Endothelial cell of umbilical vein (primary cell): ENCODE results near the gene CRYBB2. TPM values are rescaled to one million over a fixed set of nuclear protein-coding genes. Genes with fewer than 3 reads are reported as not detected.

Experiments
- BruUV-seq: library from RNA; stranded (reverse); fragments of 400-500 nt; replicated peaks from 2 replicates; lab custom pipeline; 2021; lab: Mats Ljungman, UMichigan
- CTCF ChIA-PET: fragments of 300-600, 350-600 bp; sonication (Branson Sonifier 250); formaldehyde crosslinking; loops from one replicate; lab custom pipeline; 2021; ENCODE audit warnings: antibody characterized with exemption, inconsistent platforms; lab: Charles Lee
- POLR2A ChIA-PET: fragments of 300-600, 350-600 bp; sonication (Branson Sonifier 250); formaldehyde crosslinking; loops from one replicate; lab custom pipeline; 2021; ENCODE audit warnings: antibody characterized with exemption, inconsistent platforms; lab: Charles Lee
- DNase-seq: peaks from one replicate; pipeline ENCODE4 v3.0.0-alpha.2; 2011; ENCODE audit warnings: low read depth, low spot score
- FAIRE-seq: peaks from 2 replicates; lab custom pipeline; 2011; peaks lifted over from hg19 to GRCh38; lab: Jason Lieb, UNC
- H2AFZ ChIP-seq: 2 replicates; pipeline ENCODE4 v1.6.0; 2012; ENCODE audit warnings: low read depth, low read length, control low read depth, inconsistent platforms
- H3K27ac ChIP-seq: 2 replicates; pipeline ENCODE4 v1.5.1; 2011; ENCODE audit warnings: low read depth, mild to moderate bottlenecking, control low read depth, low read length, moderate library complexity; ENCODE audit not compliant: insufficient read depth
- H3K27me3 ChIP-seq, 2 experiments: 2 replicates each; pipeline versions ENCODE4 v1.6.0 to v1.6.1; 2011; ENCODE audit warnings: low read length in 2 of 2, mixed read lengths in 1 of 2; ENCODE audit not compliant: control insufficient read depth in 2 of 2, insufficient read depth in 2 of 2
- H3K36me3 ChIP-seq, 2 experiments: 2 replicates in 1 of 2; 3 replicates in 1 of 2; pipeline ENCODE4 v1.5.1; 2011; ENCODE audit warnings: low read length in 2 of 2, mild to moderate bottlenecking in 1 of 2, moderate library complexity in 1 of 2; ENCODE audit not compliant: control insufficient read depth in 2 of 2, insufficient read depth in 2 of 2; ENCODE audit errors: extremely low read depth in 1 of 2
- H3K4me1 ChIP-seq: 3 replicates; pipeline ENCODE4 v1.5.1; 2011; ENCODE audit warnings: mild to moderate bottlenecking, low read length; ENCODE audit not compliant: control insufficient read depth, insufficient read depth; ENCODE audit errors: extremely low read depth
- H3K4me2 ChIP-seq: 2 replicates; pipeline ENCODE4 v1.6.1; 2011; ENCODE audit warnings: low read length, control low read depth, mixed read lengths; ENCODE audit not compliant: insufficient read depth
- H3K4me3 ChIP-seq, 3 experiments: fragments of 200-600 bp in 1 of 3; sonication (generic), shearing (Covaris generic) in 1 of 3; replicated peaks in 1 of 3; 2 replicates each; pipeline ENCODE4 v1.5.1; 2011 to 2016; ENCODE audit warnings: control low read depth in 3 of 3, low read length in 3 of 3, mild to moderate bottlenecking in 2 of 3, inconsistent platforms in 1 of 3, low read depth in 1 of 3, moderate library complexity in 1 of 3; ENCODE audit not compliant: insufficient read depth in 1 of 3
- H3K79me2 ChIP-seq: 2 replicates; pipeline ENCODE4 v1.6.0; 2012; ENCODE audit warnings: low read length, inconsistent platforms; ENCODE audit not compliant: control insufficient read depth, insufficient read depth
- H3K9ac ChIP-seq: replicated peaks from 2 replicates; pipeline ENCODE3; 2011; ENCODE audit warnings: low read length, control low read depth; ENCODE audit not compliant: insufficient read depth; ENCODE audit errors: extremely low read depth
- H3K9me1 ChIP-seq: replicated peaks from 3 replicates; pipeline ENCODE4 v1.6.0; 2011; ENCODE audit warnings: mild to moderate bottlenecking, low read length; ENCODE audit not compliant: control insufficient read depth, insufficient read depth; ENCODE audit errors: extremely low read depth
- H3K9me3 ChIP-seq: replicated peaks from 2 replicates; pipeline ENCODE4 v1.5.1; 2012; ENCODE audit warnings: low read length, inconsistent platforms; ENCODE audit not compliant: control insufficient read depth, insufficient read depth
- H4K20me1 ChIP-seq: replicated peaks from 2 replicates; pipeline ENCODE3; 2011; ENCODE audit warnings: mild to moderate bottlenecking, low read length; ENCODE audit not compliant: control insufficient read depth, insufficient read depth; ENCODE audit errors: extremely low read depth
- EZH2 ChIP-seq: IDR thresholded peaks from 2 replicates; pipeline ENCODE4 v1.6.1; 2012; ENCODE audit warnings: borderline replicate concordance, low read depth, mild to moderate bottlenecking, moderate library complexity, low read length, inconsistent platforms; ENCODE audit not compliant: severe bottlenecking
- dilution Hi-C: fragments of 300-500 bp; cut with MboI; formaldehyde crosslinking; loops from one replicate; pipeline ENCODE4 v1.15.0; 2019; ENCODE audit warnings: low sequenced_read_pairs; ENCODE audit not compliant: extremely low pct_ligation_motif_present
- intact Hi-C: fragments of 100-400 bp; cut with micrococcal nuclease; formaldehyde crosslinking; loops from one replicate; pipeline ENCODE4 v1.10.0; 2022
- polyA plus RNA-seq, 4 experiments: library from polyadenylated mRNA; depleted of rRNA in 3 of 4; stranded (reverse) in 3 of 4; unstranded in 1 of 4; fragments of >200 nt; gene quantifications; 2 replicates each; pipeline versions ENCODE4 v1.2.1 to v1.2.3, GENCODE V29; 2011 to 2012; ENCODE audit warnings: missing spikeins in 1 of 4
- total RNA-seq: library from RNA; stranded (reverse); gene quantifications from 2 replicates; pipeline ENCODE4 v1.2.3, GENCODE V29; 2021
- TF ChIP-seq, protein P1 (sequence below), 2 donors: IDR thresholded peaks; 1 replicate in 1 of 2; 2 replicates in 1 of 2; pipeline ENCODE4 v1.5.1; 2011; ENCODE audit warnings: low read length in 2 of 2, mild to moderate bottlenecking in 2 of 2, moderate library complexity in 2 of 2, control low read depth in 1 of 2, inconsistent platforms in 1 of 2, low read depth in 1 of 2; ENCODE audit not compliant: insufficient read depth in 1 of 2; ENCODE audit errors: extremely low read depth in 1 of 2

The CRYBB2 gene
- total and polyA plus RNA-seq, 2 donors (not counting 3 experiments of a cell fraction or from before 2014, with no cell fraction given), result 0.36 to 1.4 TPM

DNA sequence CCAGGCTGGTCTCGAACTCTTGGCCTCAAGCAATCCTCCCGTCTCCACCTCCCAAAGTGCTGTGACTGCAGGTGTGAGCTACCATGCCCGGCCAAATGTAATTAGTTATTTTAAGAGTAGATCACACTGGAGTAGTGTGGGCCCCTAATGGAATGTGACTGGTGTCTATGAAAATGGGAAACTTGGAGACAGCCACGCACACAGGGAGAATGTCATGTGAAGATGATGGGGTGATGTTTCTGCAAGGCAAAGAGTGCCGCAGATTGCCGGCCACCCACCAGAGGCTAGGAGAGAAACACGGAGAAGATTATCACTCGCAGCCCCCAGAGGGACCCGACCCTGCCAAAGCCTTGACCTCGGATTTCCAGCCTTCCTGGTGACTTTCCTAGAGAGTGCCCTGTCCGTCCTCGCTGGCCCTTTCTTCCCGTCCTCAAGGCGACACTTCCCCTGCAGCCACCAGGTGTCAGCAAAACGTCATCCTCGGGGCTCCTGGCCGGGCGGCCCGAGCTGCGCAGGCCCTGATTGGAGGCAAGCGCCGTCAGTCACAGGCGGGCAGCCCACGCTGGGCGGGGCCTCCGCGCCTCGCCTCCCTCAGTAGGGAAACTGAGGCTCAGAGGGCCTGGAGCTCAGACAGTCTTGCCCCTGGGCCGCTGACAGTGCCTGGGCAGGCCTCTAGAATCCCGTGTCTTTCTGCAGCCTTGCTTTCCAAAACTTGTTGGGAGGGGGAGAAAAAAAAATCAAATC lies 16.3 kb downstream of the CRYBB2 start:
- intact Hi-C loops, result loop anchor here (2.0 to 5.0 kb wide), 4 partner anchors 99 to 1097 kb away; no protein-coding TSS in a partner anchor

More for the DNA sequence above, 16.3 kb downstream of the CRYBB2 start:
- BruUV-seq, result no TSS peak
- ChIA-PET CTCF (interaction anchor here (0.6 to 1.1 kb wide), 12 partner anchors 8 to 1126 kb away, joined by 3 to 13 read pairs (median 3); no protein-coding TSS in a partner anchor), POLR2A (no interaction called here)
- peak overlapping the region; percentile 27 for H2AFZ ChIP-seq
- no peaks in the 10 kb centered on the region for H3K79me2 ChIP-seq
- no peak overlapping the region for H3K4me3 ChIP-seq
- no peaks in the 10 kb centered on the region for H3K9me3 ChIP-seq
- TF ChIP-seq EZH2, result no peak
- TF ChIP-seq, protein P1, sequence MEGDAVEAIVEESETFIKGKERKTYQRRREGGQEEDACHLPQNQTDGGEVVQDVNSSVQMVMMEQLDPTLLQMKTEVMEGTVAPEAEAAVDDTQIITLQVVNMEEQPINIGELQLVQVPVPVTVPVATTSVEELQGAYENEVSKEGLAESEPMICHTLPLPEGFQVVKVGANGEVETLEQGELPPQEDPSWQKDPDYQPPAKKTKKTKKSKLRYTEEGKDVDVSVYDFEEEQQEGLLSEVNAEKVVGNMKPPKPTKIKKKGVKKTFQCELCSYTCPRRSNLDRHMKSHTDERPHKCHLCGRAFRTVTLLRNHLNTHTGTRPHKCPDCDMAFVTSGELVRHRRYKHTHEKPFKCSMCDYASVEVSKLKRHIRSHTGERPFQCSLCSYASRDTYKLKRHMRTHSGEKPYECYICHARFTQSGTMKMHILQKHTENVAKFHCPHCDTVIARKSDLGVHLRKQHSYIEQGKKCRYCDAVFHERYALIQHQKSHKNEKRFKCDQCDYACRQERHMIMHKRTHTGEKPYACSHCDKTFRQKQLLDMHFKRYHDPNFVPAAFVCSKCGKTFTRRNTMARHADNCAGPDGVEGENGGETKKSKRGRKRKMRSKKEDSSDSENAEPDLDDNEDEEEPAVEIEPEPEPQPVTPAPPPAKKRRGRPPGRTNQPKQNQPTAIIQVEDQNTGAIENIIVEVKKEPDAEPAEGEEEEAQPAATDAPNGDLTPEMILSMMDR (IDR thresholded peaks at IDR 0.05; ENCODE audit: extremely low read depth in 1 of 2, insufficient read depth in 1 of 2, low read depth in 1 of 2, low read length in 2 of 2), result peak; percentile 70 to 77
- FAIRE-seq, result peak; percentile 63
- peak; percentile 73 for DNase-seq
- H3K27ac ChIP-seq, result no peak overlapping the region
- H3K36me3 ChIP-seq, result no peaks in the 10 kb centered on the region
- dilution Hi-C loops, result no loop called here
- peaks cover 0 to 3% of the 10 kb centered on the region in 2 experiments for H3K27me3 ChIP-seq
- no peak overlapping the region for H3K9ac ChIP-seq
- H3K9me1 ChIP-seq, result no peaks in the 10 kb centered on the region
- peaks cover 3% of the 10 kb centered on the region for H3K4me1 ChIP-seq
- H4K20me1 ChIP-seq, result no peaks in the 10 kb centered on the region
- H3K4me2 ChIP-seq, result no peak overlapping the region
